ENCODE results near the gene SCARB1. TPM values are rescaled to one million over a fixed set of nuclear protein-coding genes. Genes with fewer than 3 reads are reported as not detected.
A peak's percentile ranks its signal among the peaks of the same experiment; 100 is the strongest.

The SCARB1 gene
- total and polyA plus RNA-seq, 2 of the 13 experiments (the other 11 are each of a cell fraction or from before 2014, with no cell fraction given), result 63.4 to 160 TPM

DNA sequence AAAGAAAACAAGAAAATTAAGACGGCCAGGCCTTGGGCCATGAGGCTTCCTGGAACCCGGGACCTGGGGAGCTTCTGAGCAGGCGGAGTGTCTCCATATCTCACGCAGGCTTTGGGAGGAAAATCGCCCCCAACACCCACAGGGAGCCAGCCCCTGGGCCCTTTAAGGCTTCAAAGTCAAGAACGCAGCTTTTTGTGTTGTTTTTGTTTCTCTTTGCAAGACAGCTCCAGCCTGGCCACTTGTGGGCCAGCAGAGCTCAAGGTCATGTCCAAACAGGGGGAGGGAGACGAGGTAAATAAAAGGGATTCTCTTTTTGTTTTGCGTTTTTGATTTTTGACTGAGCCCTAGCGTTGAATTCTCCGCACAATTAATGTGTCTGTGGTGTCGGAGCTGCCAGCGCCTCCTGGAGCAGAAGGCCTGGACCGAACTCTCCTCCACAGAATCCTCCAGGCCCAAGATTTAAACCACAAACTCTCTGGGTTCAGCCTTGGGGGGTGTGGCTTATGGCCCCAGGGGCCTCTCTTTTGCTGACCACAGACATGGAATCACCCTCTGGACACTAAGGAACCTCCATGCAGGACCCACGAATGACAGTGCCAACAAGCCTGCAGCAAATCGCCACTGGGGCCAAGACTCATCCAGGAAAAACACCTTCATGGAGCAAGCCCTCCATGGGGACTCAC is 8.2 kb downstream of the SCARB1 start (continued):
- TF ChIP-seq, protein P1, sequence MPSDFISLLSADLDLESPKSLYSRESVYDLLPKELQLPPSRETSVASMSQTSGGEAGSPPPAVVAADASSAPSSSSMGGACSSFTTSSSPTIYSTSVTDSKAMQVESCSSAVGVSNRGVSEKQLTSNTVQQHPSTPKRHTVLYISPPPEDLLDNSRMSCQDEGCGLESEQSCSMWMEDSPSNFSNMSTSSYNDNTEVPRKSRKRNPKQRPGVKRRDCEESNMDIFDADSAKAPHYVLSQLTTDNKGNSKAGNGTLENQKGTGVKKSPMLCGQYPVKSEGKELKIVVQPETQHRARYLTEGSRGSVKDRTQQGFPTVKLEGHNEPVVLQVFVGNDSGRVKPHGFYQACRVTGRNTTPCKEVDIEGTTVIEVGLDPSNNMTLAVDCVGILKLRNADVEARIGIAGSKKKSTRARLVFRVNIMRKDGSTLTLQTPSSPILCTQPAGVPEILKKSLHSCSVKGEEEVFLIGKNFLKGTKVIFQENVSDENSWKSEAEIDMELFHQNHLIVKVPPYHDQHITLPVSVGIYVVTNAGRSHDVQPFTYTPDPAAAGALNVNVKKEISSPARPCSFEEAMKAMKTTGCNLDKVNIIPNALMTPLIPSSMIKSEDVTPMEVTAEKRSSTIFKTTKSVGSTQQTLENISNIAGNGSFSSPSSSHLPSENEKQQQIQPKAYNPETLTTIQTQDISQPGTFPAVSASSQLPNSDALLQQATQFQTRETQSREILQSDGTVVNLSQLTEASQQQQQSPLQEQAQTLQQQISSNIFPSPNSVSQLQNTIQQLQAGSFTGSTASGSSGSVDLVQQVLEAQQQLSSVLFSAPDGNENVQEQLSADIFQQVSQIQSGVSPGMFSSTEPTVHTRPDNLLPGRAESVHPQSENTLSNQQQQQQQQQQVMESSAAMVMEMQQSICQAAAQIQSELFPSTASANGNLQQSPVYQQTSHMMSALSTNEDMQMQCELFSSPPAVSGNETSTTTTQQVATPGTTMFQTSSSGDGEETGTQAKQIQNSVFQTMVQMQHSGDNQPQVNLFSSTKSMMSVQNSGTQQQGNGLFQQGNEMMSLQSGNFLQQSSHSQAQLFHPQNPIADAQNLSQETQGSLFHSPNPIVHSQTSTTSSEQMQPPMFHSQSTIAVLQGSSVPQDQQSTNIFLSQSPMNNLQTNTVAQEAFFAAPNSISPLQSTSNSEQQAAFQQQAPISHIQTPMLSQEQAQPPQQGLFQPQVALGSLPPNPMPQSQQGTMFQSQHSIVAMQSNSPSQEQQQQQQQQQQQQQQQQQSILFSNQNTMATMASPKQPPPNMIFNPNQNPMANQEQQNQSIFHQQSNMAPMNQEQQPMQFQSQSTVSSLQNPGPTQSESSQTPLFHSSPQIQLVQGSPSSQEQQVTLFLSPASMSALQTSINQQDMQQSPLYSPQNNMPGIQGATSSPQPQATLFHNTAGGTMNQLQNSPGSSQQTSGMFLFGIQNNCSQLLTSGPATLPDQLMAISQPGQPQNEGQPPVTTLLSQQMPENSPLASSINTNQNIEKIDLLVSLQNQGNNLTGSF (CRISPR knock-in tag; IDR thresholded peaks at IDR 0.05), result no peak
- TF ChIP-seq, protein P2, sequence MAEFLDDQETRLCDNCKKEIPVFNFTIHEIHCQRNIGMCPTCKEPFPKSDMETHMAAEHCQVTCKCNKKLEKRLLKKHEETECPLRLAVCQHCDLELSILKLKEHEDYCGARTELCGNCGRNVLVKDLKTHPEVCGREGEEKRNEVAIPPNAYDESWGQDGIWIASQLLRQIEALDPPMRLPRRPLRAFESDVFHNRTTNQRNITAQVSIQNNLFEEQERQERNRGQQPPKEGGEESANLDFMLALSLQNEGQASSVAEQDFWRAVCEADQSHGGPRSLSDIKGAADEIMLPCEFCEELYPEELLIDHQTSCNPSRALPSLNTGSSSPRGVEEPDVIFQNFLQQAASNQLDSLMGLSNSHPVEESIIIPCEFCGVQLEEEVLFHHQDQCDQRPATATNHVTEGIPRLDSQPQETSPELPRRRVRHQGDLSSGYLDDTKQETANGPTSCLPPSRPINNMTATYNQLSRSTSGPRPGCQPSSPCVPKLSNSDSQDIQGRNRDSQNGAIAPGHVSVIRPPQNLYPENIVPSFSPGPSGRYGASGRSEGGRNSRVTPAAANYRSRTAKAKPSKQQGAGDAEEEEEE (CRISPR knock-in tag; IDR thresholded peaks at IDR 0.05; ENCODE audit: borderline replicate concordance), result no peak
- TF ChIP-seq ZNF383 (CRISPR knock-in tag; IDR thresholded peaks at IDR 0.05; ENCODE audit: borderline replicate concordance) (no peak), ZNF749 (CRISPR knock-in tag; IDR thresholded peaks at IDR 0.05; ENCODE audit: borderline replicate concordance) (no peak), ZNF777 (CRISPR knock-in tag; IDR thresholded peaks at IDR 0.05) (no peak), ARNT (IDR thresholded peaks at IDR 0.05) (no peak), ZNF792 (CRISPR knock-in tag; IDR thresholded peaks at IDR 0.05) (no peak), ZNF597 (CRISPR knock-in tag; IDR thresholded peaks at IDR 0.05) (no peak), ZNF160 (CRISPR knock-in tag; IDR thresholded peaks at IDR 0.05) (no peak), SSRP1 (CRISPR knock-in tag; IDR thresholded peaks at IDR 0.05) (no peak), SAP130 (CRISPR knock-in tag; IDR thresholded peaks at IDR 0.05; ENCODE audit: low read depth) (0 out of 2 replicates have a peak, but pooled peaks have one; percentile 22), STAT5B (CRISPR knock-in tag; IDR thresholded peaks at IDR 0.05) (no peak), ATAD3A (CRISPR knock-in tag; IDR thresholded peaks at IDR 0.05) (no peak), SYNCRIP (IDR thresholded peaks at IDR 0.05; ENCODE audit: insufficient read depth, low read depth, low read length) (no peak), ZBTB21 (CRISPR knock-in tag; IDR thresholded peaks at IDR 0.05) (no peak), ARNT2 (CRISPR knock-in tag; IDR thresholded peaks at IDR 0.05; ENCODE audit: low read depth) (no peak), HNF4G (IDR thresholded peaks at IDR 0.05; ENCODE audit: borderline replicate concordance, low read depth, low read length) (no peak), HNF4G (CRISPR knock-in tag; IDR thresholded peaks at IDR 0.05; ENCODE audit: borderline replicate concordance, low read depth) (no peak)
- TF ChIP-seq, protein P3, sequence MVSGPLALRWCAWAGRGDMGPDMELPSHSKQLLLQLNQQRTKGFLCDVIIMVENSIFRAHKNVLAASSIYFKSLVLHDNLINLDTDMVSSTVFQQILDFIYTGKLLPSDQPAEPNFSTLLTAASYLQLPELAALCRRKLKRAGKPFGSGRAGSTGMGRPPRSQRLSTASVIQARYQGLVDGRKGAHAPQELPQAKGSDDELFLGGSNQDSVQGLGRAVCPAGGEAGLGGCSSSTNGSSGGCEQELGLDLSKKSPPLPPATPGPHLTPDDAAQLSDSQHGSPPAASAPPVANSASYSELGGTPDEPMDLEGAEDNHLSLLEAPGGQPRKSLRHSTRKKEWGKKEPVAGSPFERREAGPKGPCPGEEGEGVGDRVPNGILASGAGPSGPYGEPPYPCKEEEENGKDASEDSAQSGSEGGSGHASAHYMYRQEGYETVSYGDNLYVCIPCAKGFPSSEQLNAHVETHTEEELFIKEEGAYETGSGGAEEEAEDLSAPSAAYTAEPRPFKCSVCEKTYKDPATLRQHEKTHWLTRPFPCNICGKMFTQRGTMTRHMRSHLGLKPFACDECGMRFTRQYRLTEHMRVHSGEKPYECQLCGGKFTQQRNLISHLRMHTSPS (CRISPR knock-in tag; IDR thresholded peaks at IDR 0.05; ENCODE audit: low read depth), result no peak
